NCI-H524 treated with DMSO at 0.1 percent for 48 hours (cell line): ENCODE results near the gene RERE.
A peak's percentile ranks its signal among the peaks of the same experiment; 100 is the strongest.

ENCODE experiments used
- DNase-seq: peaks from one replicate; lab custom pipeline; 2025; lab: John Stamatoyannopoulos, UW

Gene RERE

DNA sequence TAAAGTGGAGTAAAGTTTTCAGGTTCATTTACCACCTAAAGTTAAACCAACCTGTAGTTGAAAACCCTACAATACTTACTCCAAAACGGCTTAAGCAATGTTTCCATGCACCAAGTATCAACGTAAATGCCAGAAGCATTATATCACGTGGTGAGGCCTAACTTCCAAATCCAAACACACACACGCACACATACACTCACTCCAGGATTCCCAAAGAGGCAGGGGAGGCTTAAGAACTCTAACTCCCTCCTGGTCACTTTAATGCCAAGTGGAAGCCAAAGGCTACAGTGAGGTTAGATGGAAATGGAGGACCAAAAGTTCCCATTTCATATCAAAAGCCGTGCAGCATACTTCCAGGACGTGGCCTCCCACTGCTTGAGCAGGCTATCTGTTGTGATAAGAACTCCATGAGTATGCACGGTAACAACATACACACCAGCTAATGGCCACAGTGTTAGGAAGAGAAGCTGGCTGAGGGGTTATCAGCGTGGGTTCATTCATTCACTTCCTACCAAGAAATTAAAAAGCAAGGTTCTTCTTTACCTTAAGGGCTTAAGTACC lies 275.4 kb downstream of the RERE start:
- DNase-seq = no peak

DNA sequence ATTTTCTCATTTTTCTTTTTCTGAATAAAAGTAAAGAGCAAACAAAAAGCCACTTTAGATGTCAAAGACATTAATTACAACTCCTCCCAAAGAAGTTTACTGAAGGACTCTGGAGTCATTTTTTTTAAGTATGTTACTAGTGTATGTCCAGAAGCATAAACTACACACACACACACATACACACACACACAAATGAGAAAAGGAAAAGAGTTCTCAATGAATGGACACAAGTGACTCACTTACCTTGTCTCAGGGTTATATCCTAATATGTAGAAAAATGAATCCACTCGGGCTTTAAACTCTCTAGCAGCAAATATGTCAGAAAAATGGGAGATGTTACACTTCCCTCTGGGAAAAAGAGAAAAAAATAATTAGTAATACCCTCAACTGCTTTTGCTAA lies 276.5 kb downstream of the RERE start:
- DNase-seq = no peak

DNA sequence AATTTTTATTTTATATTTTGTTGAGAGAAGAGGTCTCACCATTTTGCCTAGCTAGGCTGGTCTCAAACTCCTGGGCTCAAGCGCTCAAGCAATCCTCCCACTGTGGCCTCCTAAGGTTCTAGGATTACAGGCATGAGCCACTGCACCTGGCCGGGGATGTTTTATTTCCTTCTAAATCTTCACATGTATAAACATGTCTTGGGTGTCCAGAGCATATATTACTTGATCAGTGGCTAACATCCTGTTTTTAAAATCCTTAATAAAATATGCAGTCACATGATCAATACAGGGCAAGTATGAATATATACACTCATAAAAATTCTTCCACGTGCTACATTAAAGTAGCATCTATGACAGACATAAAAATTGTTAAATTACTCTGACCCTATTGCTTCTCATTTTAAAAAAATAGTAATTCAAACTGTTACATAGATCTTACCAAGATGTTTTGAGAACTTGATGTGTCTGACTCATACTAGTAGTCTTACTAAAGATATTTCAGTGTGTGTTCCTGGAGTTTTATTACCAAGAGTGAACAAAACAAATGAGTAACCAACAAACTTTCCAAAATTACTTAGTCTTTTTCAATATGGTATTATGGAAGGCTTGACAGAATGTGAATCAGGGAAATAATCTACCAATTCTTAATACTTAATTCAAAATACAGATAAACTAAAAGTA lies 277.0 kb downstream of the RERE start:
- no peak for DNase-seq

DNA sequence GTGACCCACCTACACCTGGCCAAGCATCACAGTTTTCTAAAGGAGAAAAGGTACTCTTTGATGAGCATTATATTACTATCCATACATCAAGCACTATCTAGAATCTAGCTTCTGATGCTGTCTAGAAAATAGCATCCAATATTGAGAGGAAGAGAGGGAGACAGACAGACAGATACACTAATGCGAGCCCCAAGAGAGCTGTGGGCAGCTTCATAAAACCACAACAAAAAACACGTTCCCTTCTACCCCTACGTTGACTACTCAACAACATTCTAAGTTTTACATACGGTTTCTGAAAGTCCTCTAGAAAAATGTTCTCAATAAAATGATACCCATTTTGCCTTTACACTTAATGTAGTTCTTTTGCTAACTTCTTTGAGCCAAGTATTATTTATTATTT lies 277.8 kb downstream of the RERE start:
- DNase-seq = no peak

DNA sequence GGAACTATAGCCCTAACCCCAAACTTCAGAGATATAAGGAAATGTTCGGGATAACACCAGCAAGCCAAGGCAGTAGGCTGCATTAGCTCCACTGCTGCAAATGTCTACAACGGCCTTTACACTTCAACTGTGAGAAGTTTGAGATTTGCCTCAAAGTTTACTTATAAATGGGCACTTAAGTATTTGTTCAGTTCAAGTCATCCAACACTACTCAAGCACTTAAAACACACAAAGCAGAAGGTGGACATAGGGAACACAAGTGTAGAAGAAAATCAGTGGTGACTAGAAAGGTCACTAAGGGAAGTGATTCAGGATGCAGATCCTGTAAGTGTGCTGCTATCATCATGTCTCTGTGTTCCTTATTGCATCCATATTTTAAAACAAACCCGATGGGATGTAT lies 278.9 kb downstream of the RERE start:
- no peak for DNase-seq

DNA sequence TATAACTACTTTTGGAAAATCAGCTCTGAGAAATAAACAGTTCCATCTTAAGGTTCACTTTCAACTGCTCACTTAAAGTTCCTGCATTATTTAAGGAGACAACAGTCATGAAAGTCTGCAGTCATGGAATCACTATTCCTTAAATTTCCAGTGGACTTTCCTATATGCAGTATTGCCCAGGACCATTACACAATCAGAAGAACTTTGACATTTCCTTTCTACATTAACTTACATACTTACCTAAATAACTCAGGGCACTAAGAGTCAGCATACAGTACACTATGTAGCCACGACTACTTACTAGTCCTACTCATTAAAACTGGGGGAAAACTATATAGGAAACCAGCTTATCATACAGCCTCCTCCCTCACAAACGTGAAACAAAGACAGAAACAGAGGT lies 279.4 kb downstream of the RERE start:
- DNase-seq = no peak

DNA sequence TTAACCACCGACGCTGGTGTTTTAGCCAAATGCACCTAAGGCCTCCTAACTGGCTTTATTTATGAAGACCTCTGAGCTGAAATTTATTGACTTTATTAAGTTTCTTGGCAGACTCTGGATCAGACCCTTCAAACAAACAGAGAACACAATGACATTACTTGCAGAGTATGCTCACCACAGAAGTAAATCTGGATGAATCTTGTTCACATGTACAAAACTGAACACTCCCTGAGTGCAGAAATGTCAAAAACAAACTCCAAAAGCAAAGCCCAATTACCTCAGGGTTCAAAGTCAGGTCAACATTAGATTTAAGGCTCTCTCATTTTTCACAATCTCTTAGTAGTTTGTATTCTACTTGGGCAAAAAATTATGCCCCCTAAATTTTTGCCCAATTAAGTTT lies 280.9 kb downstream of the RERE start:
- DNase-seq = no peak

DNA sequence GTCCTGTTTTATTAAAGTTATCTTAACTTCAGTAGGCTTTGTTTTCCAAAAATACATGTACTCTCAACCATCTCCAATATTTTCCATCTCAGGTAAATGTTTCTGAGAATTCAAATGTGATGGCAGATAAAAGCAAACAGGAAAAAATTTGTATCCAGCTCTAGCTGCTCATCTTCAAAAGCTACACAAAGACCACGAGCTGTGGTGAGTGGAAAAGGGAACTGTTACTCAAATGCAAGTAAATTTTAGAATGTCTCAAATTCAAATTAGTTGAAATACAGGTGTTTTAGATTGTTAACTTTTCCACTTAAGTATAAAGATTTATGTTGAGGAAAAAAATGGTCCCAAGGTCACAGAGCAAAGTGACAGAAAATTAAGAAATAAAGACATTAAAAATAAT lies 283.5 kb downstream of the RERE start:
- no peak for DNase-seq

DNA sequence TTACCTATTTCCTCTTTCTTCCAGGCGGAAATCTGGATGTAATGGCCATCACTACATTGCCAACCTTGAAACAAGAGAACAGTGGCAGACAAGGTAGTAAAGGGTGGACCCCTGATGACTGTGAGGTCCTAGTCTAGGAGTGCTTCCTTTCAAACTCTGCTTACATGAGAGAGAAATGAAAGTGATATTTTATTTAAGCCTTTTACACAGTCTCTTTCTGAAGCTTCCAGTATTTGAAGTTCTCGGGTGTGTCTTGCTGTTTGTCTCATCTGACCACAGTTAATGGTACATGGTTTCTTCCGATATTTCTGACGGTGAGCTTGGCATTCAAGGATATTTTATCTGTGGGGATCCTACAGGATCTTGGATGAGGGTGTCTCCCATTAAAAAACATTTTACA lies 284.3 kb downstream of the RERE start:
- no peak for DNase-seq

DNA sequence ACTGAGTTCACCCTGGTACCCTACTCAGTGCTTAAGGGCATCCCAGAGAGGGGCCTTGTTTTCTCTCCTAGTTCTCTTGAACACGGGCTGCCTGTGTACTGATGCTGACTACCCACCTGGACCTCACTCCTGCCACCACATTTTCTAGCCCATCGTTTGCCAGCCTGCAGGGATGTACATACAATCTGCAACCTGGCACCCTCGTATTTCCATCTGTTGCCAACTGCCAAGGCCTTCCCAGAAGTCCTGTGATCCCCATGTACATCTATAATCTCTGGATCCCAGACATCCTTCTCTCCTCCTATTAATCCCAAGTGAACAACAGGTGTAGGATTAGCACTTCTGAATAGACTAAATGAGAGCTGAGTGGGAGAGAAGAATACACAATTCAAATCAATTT lies 287.5 kb downstream of the RERE start:
- DNase-seq = peak; percentile 88

DNA sequence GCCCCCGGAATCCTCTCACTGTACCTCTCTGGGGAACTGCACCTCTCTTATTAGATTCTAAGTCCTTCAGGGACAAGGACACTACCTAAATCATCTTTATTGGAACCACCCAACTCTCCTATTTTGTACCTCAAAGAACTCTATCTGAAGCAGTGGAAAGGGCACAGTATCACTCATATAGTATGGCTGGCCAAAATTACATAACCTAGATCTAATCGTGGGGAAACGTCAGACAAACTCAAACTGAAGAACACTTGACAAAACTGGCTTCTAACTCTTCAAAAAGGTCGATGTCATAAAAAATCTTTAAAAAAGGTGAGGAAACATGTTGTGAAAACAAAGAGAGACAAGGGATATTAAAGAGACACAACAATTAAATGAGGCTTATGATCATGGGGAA lies 289.5 kb downstream of the RERE start:
- no peak for DNase-seq

DNA sequence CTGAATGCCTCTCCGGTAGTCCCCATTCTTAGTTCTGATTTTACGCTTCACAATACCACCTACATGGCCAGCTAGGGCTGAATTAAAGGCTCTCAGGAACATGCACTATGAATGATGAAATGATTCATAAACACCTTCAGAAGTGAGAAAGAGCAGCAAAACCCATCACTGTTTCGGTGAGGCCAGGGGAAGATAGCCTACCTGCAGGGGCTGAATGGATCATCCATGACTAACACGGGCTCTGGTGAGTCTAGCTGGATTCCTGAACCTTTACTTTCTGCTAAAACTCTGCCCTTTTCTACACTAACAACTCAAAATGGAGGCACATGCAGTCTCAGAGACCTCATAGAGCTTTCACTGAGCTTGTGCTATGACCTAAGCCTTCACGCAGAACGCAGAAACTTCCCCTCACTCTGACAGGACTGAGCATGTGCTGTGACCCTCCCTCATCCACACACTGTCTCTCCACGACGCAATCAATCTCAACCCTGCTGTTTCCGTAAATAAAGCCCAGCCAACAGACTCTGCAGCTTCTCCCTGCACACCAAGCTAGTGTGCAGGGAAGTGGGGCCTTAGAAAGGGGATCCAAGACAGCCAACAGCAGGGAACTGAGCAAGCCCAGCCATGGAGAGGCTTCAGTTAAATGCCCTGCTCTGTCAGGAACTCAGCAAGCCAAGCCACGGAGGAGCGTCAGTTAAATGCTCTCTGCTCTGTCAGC lies 291.7 kb downstream of the RERE start:
- peak; percentile 80 for DNase-seq

DNA sequence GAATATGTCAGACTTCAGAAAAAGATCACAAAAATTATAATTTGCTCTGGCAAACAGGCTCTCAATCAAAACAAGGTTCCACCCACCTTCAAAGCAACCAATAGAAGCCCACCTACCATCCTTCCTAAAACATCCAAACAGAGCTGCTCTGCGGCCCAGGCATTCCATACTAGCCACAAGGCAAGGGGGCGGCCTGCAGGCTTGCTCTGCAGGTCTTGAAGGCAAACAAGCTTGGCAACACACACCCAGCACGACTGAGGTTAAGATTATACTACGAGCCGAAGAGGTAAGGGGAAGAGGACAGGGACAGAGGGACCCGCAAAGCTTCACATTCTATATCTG lies 292.3 kb downstream of the RERE start:
- DNase-seq = no peak

DNA sequence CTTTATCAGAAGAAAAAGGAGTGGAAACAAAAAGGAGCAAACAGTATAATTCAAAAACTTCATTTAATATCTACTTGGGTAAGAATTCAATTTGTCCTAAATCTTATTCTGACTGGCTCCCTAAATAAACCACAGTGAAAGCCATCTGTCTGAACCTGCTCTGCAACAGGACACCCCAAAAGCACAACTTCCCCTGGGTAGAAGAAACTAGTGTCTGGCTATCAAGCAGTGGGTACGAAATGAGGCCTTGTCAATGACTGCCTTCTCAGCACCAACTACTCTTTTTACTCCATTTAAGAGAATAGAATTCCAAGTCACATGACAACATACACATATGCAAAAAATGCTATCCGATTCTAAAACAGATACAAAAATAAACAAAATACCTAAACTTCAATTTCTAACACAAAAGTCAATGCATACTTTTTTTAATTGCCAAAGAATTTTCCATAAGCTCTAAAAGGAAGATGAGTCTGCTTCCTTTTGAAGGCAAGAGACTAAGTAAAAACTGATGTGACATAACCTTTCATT lies 292.7 kb downstream of the RERE start:
- DNase-seq = no peak

DNA sequence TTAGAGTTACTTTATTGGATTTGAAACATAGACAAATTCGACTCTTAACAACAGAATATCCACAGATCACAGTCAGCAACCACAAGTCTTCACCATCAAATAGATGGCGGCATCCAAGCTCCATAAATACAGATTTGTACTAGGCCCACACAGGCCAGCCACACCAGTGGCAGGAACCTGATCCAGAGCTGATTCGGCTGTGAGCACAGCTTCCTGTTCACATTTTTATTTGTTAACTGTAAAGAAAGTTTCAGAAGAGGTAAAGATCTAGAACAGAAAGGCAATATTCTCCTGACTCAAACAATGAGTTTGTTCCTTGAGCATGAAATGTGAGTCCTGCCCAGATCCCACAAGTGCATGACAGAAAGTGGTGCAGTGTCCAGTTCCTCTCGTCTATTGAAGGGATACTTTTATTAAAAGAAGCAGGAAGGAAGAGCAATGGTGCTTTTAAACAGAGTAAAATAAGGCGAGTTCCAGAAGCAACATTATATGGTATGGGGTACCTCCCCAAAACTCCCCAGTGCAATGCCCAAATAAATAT lies 293.7 kb downstream of the RERE start:
- no peak for DNase-seq

DNA sequence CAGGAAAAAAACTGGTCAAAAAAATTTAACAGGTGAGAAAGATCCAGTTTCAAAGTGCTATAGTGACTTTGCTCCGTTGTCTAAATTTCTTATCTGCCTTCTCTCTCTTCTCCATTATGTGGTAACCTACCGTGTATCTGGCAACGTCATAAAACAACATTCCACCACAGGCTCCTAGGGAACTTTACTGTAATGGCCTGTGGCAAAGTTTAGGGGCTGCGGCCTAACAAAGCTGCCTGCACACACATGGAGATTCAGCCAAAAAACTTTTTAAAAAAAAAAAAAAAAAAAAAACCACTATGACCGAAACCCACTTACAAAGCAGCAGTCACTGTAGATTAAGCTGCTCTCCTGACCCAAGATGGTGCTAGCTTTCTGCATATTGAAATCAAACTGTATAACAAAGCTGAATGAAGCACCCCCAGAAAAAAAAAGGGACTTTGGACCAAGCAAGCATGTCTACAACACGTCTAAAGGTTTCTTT lies 296.9 kb downstream of the RERE start:
- DNase-seq = no peak

DNA sequence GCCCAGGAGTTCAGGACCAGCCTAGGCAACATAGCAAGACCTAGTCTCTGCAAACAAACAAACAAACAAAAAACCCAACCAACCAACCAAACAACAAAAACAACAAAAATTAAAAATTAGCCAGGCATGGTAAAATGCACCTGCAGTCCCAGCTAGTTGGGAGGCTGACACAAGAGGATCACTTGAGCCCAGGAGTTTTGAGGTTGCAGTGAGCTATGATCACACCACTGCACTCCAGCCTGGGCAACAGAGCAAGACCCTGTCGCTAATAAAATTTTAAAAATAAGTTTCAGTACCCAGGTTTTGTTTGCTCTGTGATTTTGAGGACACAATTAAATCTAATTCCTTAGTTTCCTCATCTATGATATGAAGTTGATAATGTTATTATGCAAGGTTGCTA lies 298.3 kb downstream of the RERE start:
- DNase-seq = no peak

DNA sequence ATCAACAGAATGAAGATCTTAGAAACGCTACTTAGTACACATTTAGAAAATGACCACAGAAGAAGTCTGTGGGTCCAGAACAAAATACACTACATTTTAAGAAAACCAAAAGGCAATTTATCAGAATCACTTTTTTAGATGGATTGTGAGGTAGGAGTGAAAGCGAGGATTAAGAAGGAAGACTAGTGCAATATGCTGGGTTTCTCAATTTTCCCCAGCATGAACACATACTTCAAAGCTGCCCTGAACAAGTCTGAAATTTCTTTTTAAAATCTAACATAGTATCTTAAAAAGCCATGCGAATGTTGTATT lies 299.0 kb downstream of the RERE start:
- DNase-seq = no peak

DNA sequence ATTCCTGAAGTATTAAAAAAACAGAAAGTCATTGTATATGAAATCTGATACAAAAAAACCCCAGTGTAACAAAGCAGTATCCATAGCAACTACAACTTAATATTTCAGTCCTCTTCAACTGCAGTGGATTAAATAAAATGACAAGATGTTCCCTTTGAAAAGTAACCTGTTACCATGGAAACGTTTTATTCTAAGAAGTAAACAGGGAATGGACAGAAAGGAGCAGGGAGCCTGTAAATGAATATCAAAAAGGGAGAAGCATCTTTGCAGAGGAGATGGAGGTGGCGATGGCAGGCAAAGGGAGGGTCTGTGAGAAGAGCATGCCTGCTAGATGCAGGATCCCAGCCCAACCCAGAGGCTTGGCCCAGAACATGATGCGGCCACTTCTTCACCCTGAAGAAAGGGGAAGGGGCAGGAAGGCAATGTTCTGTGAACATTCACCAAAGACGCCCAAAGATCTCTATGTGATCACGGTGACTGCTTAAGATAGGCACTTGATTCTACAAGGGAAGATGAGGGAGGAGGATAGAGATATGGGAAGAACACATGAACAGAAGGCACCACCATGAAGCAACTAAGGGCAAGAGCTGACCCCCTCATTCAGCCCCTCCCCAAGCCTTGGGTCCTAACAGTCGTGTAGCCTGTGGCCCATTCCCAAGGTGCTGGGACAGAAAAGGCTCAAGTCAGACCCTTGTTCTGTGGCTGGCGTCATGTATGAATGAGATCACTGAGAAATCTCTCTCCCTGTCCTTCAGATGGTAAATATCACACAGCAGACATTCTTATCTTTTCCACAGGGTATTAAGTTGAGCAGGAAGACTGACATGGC lies 299.6 kb downstream of the RERE start:
- DNase-seq = peak; percentile 50

DNA sequence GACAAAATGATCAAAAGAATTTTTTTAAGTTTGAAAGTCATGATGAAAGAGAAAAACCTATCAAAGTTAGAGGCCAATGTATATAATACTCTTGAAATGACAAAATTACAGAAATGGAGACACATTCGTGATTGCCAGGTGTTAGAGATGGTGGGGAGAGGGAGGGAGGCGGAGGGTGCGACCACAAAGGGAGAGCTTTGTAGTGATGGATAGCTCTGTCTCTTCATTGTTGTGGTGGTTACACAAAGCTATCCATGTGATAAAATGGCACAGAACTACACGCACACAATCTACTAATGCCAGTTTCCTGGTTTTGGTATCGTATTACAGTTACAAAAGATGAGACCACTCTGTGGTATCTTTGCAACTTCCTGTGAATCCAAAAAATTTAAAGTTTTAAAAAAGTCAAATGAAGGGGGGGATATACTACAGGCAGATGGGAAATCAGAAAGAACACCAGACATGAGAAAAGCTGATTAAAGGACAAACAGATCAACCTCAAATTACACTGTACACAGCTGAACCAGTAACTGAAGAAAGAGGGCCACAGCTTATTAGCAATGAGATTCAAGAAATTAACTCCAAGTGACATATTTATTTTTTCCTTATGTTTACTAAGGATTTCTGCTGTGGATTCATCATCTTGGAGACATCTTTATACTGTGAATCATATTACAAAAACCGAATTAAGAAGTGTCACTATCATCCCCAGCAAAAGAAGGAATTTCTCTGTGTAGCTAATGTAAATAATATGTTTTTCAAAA lies 300.5 kb downstream of the RERE start:
- DNase-seq = peak; percentile 85

DNA sequence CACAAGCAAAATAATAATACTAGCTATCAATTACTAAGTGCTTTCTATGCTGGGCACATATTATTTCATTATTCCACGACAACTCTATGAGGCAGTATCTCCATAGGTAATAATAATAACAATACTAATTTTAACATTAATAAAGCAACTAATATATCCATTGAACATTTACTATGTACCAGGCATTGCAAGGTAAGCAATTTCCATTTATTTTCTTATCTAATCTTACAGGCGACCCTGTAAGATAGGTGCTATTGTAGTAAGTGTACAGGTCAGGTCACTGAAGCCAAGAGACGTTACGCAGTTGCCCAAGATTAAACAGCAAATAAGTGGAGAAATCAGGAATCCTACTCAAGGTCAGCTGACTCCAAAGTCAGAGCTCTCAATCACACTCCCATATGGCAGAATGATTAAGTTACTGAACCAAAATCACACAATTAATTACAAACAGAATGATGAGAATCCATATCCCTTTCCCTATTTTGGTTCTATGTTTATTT lies 301.1 kb downstream of the RERE start:
- peak; percentile 71 for DNase-seq
